Esophagus squamous epithelium (tissue), 4 donors: ENCODE measurements around the gene KRTAP5-1.

Experiments used
- CTCF ChIP-seq, 6 experiments: fragments of 450-650 bp in 4 of 6; fragments of 200-600 bp in 2 of 6; sonication (generic) in 2 of 6; IDR thresholded peaks; one replicate each; pipeline ENCODE4 v1.5.1; 2016 to 2019; ENCODE audit warnings: antibody characterized with exemption in 6 of 6, mild to moderate bottlenecking in 4 of 6, moderate library complexity in 4 of 6
- POLR2A ChIP-seq, 4 donors: fragments of 450-650 bp; IDR thresholded peaks; one replicate each; pipeline ENCODE4 v1.6.1; 2017; ENCODE audit warnings: antibody characterized with exemption in 4 of 4, mild to moderate bottlenecking in 4 of 4, moderate library complexity in 3 of 4

DNA sequence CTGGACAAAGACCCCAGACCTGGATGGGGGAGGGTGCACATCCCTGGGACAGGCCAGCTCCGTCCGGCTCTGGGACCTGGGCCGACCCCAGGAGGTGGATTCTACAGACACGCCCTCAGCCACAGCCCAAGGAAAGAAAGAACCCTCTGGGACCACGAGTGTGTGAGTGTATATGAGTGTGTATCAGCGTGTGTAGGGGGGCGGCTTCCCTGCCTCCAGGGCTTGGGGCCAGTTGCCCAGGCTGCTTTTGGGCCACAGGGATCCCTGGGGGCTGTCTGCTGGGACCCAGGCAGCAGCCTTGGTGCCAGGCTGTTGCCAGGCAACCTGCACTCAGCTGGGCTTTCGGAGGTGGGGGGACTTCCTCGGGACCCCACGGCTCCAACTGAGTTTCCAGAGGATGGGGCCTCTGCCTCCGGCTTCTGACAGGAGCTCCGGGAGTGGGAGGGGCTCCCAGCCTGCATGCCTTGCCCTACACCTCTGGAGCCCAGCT is 21.9 kb downstream of the KRTAP5-1 start:
- TF ChIP-seq CTCF (IDR thresholded peaks at IDR 0.05) (no peak), POLR2A (IDR thresholded peaks at IDR 0.05) (no peak)
